ENCODE data around the gene PLEKHA3.
"Not testable (repeated sequence)": the region's sequence is repeated elsewhere in the genome, so short reads cannot be mapped to it uniquely, and the experiment has no call there.

PLEKHA3 gene

DNA sequence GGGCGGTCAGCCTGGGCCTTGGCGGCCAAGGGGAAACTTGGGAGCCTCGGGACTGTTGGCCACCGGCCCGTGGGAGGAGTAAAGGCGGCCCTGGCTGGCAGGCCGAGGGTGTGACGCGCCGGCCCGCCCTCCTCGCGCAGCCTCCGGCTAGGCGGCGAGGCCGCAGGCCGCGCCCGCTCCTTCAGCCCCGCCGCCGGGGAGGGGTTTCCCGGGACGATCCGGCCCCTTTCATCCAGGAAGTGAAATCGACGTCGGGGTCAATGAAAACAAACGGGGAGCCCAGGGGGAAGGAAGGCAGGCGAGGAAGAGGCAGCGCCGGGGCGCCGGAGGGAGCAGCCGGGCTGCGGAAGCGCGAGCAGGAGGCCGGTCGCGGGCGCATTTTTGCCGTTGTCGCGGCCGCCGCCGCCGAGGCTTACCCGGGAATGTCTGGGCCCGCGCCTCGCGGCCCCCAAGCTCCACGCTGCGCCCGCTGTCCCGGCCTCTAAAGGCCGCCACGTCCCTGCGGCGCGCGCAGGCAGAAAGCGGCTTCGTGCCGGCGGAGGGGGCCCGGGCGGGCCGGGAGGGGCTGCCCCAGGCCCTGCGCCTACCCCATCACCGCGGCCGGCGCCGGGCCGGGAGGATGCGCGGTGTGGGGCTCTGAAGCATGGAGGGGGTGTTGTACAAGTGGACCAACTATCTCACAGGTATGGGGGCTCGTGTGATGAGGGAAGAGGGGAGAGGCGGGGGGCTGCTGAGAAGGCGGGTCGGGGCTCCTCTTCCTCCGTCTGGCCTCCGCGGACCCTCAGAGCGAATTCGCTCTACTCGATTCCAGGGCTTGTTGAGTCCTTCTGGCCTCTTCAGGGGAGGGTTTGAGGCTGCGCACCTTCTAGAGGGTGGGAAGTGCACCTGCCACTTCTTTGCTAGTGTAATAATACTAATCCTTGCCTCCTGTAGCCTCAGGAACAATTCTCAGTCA lies at the start of gene PLEKHA3:
Gene PLEKHA3, plus strand, starts transcription at position 231 of the 955 bp plus-strand sequence. Its CDS starts 413 bp downstream, at position 644.
- DNase-seq: peak; percentile 65 to 70

DNA sequence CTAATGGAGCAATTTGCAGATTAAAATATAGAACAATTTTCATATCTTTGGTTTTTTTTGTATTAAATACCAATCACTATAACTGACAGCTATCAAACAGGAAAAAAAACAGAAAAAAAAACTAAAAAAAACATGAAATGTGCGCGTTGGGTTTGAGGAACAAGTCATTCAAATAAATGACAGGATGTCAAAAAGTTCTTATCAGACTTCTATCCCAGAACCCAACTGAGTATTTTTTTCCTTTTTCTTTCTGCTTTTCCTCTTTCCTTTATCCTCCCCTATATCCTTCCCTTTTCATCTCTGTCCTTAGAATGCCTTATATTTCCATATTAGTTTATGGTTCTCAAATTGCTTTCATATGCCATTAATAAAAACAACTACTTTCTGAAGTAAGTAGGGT lies 43.6 kb upstream of the PLEKHA3 start:
- DNase-seq: no peak

DNA sequence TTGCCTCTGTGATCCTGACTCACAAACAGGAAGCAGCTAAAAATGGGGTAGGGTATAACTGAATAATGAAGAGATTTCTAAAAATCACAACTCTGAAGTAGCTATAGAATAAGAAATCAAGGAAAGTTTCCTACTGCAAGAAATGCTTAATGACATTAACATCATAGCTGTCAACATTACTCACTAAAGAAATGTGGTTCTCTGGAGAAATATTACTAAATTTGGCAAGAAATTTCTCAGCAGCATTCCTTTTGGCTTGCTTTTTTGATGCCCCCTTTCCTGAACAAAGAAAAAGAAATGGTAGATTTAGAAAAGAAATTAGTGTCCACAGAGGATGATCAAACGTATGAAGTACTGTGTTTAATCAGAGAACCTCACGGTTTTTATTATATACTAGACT lies 38.8 kb upstream of the PLEKHA3 start:
- DNase-seq: no peak

DNA sequence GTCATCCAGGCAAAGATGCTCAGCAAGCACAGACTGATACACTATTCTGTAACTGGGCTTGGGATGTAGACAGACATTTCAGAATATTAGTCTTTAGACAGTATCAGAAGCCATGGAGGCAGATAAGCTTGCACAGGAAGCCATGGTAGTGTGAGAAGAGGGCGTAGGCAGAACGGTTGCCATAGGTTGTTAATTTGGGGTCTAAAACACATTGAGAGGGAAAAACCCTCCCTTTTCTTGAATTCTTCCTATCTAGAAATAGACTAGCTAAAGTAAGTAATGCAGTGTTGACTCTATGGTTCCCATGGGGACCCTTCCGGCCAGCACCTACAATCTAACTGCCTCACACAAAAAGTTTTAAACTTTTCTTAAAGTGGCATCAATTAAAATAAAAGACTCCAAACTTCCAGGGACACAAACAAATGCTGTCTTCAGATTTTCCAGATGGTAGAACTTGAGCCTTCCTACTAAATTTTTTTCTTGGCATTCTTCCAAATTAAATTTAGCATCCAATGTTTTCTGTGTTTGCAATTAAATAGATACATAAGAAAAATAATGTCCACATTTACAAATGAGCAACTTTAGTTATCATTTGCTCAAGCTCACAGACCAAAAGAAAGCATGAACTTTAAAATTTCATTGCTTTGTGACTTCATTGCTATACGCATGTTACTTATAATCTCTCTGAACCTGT lies 31.1 kb upstream of the PLEKHA3 start:
- no peak for DNase-seq

DNA sequence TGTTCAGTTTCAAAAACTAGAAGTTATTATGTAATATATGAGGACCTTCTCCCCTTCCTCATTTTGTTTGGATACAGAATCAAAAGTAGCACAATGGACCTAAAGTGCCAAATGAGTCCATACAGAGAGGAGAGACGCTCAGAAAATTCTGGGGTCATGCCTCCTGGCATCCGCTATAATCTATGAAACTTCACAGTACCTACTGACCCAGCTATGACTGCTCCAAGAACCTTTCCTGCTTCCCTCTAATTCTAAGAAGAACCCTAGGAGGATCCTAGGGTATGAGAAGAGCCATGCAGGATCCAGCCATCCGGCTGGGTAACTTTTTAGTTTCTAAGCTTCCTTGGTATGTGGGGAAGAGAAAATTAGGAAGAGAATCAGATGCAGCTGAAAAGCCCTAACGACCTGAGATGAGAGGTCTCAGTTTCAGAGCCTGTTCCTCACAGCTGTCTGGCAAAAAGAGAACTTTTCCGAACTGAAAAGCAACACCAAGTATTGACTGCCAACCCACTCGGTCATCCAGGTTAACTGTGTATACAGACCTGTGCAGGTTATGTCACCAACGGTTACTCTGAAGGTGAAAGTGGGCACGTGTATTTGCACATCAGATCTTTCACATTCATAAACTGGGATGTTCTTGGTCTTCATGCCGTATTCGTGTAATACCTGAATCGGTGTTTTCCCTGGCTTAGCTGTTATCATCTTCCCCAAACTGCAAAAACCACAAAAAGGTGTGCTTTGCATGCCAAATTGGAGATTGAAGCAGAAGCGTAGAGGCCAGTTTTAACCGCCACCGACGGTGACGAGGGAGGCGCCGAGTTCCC lies 30.3 kb upstream of the PLEKHA3 start:
- peak in 1 of 2 donors; percentile 4 for DNase-seq

DNA sequence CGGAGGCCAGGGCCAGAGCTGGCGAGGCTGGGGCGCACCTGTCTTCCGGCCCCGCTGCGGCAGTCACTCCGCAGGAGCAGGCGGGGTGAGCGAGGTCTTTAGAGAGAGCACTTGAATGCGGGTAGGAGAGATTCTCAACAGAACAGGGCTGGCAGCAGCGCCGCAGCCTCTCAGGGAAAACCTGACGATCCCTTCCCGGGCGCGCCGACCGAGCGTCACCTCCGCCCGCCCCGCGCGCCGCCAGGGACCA lies 29.8 kb upstream of the PLEKHA3 start:
- no peak for DNase-seq

DNA sequence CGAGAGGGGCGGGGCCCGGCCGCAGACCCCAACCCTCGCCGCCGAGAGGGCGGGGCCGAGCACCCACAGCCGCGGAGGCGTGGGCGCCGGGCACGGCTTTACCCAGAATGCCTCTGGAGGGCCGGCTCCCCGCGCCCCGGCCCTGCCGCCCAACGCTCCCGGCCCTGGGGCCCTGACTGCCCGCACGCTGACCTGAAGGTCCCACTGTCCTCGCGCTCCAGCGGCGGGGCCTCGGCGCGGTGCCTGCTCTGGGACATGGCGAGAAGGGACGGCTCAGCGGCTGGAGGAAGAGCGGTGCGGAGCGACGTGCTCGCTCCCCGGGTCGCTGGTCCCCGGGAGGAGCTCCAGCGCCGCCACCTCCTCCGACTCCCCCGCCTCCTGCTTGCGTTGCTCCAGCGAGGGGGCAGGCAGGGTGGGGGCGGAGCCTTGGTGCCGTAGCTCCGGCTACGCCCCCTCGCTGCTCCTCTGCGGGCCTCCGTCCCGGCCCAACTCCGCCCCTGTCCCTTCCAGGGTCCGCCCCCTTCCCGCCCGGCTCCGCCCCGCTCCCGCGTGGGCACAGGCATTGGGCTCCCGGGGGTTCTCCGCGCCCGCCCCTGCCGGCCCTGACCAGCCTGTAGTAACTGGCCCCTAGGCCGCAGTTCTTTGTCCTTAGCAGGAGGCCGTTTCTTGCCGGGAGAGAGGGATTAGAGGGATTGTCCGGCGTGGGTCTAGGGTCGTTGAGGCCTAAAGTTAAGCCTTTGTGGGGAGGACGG lies 29.3 kb upstream of the PLEKHA3 start, which contains the start of the genes PJVK and PRKRA:
Gene PJVK, plus strand, starts transcription at position 605 of the 752 bp plus-strand sequence. CDS start 2,032 bp downstream, outside the sequence.
Gene PRKRA, minus strand, starts transcription at position 402 of the 752 bp plus-strand sequence. Its CDS starts 145 bp downstream, at position 257.
- DNase-seq: peak; percentile 95 to 96

DNA sequence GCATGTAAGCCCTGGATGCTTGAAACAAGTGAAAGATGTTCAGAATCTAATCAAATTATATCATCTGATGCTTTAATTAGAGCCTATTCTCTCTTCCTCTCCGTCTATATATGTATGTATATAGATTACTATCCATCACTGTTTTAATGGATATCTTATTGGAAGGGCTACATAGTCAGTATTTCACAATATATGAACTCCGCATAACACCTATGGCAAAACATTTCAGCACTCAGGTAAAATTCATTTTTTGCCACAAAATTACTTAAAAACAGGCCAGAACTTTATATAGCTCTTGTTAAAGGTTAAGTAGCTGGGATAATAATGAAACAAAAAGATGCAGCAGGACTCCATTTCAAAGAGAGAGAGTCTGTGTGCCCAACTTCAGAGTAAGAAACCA lies 27.9 kb upstream of the PLEKHA3 start:
- DNase-seq: no peak

DNA sequence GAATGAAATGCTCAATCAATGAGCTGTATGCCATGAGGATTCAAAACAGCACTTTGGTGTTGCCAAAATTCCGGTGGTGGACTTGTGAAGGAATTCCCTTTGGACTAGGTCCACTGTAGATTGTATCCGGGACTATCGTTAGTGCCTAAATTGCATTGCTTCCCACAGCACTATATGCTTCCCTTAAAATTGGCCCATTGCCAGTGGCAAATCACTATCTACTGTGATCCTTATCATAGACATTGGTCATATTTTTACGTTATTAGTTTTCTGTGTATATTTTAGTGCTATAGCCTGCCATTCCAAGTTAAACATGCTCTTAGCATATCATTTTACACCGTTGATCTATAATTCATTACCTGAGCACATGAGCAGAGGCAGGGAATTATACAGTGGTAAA lies 27.4 kb upstream of the PLEKHA3 start:
- DNase-seq: no peak

DNA sequence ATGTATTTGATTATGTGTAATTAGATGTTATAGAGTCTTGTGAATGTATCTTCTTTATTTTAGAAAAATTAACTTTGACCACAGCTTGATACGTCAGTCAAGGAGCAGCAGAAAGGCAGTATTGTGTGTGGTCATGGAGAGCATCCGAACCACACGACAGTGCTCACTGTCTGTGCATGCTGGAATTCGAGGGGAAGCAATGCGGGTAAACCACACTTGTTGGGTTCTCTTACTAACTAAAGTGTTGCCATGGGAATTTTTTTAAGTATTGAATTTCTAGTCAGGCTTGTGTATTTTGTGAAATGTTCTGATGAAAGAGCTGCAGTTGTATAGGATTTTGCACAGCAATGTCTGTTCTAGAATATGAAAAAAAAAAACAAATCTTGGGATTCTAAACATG lies 24.3 kb upstream of the PLEKHA3 start:
- no peak for DNase-seq

DNA sequence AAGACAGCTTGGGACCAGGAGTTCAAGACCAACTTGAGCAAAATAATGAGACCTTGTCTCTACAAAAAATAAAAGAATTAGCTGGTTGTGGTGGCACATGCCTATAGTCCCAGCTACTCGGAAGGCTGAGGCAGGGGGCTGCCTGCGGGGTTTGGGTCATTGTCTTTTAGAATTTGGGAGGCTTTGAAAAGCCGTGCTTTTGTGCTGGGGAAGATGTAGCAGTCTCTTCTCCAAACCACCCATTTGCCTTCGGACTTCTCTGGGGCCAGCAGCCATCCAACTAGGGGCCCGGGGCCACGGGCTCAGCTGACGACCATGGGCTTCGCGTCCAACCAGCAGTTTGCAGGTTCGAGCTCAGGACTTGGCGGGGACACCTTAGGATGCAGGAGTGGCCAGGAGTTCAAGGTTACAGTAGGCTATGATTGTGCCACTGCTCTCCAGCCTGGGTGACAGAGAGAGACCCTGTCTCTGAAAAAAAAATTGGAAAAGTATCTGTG lies 22.8 kb upstream of the PLEKHA3 start:
- no peak for DNase-seq

DNA sequence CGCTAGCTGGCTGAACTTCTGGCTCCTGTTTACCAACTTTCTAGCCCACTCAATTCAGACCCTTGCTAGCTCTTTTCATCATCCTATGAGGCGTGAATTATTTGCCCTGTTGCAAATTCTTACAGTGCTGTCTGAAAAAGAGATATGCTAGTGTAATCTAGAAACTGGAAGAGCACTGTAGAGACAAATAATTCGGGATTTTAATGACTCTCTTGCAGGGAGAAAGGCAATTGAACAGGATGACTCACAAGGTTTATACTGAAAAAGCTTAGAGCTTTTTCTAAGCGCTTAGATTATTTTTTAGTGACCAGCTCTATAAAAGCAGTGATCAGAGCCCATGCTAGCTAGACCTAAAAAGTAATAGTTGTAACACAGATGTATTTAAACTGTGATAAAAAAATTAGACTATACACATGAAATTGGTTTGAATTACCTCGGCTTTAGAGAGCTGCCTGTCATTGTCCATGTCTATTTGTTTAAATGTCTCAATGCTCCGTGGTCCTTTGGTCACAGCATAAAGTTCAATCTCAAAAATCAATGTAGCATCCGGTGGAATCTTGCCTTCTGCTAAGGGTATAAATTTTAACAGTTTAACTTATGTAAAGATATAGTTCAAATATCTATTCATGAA lies 10.9 kb upstream of the PLEKHA3 start:
- DNase-seq: no peak

DNA sequence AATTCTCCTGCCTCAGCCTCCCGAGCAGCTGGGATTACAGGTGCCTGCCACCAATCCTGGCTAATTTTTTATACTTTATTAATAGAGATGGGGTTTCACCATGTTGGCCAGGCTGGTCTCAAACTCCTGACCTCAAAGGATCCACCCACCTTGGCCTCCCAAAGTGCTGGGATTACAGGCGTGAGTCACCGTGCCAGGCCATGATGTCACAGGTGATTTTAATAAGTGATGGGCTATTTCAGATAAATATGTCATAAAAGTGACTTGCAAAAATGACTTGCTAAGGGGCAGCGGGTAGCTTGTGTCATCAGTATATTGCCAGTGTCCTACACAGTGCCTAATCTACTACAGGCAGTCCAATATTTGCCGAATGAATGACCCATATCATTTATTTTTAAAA lies 8.9 kb upstream of the PLEKHA3 start:
- not testable (repeated sequence) for DNase-seq

DNA sequence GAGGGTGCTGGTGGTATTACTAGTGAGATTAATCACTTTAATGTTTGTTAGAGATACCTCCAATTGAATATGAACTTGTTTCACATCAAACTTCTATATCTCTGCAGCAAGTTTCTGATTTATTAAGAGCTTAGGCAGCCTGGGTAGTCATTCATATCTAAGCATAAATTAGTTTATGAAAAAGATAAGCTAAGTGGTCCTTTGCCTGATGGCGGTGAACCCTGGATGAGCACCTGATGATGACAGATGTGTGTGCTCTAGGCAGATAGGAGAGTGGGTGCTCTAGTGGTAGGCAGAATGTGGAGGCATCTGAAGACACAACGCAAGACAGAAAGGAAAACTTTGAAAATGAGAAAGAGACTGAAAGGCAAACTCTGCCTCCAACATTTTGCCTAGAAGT lies 6.9 kb upstream of the PLEKHA3 start:
- no peak for DNase-seq

DNA sequence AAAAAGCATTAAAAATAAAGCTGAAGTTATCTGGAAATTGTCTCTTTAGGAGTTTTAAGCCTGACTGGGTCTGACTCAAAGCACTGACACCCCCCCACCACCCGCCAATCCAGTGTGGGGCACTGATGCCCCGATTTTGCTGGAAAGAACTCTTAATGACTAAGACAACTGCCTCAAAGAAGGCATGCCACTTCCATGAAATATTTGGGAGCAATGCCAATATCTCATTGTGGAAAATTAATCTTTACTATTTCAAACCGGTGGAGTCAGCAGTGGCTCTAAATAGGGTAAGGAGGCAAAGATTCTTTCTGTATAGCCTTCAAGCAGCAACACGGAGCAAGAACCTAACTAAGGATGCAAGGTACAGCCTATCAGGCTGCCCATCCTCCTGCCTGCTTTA lies 6.3 kb upstream of the PLEKHA3 start:
- no peak for DNase-seq

DNA sequence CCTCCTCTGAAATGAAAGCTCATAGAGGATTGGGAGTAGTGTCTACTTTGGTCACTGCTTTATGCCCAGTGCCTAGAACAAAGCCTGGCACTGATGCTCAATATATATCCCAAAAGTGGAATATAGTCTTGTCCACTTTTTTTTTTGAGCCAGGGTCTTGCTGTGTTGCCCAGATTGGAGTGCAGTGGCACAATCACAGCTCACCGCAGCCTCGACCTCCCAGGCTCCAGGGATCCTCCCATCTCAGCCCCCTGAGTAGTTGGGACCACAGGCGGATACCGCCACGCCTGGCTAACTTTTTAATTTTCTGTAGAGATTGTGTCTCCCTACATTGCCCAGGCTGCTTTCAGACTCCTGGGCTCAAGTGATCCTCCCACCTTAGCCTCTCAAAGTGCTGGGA lies 5.7 kb upstream of the PLEKHA3 start:
- DNase-seq: no peak

DNA sequence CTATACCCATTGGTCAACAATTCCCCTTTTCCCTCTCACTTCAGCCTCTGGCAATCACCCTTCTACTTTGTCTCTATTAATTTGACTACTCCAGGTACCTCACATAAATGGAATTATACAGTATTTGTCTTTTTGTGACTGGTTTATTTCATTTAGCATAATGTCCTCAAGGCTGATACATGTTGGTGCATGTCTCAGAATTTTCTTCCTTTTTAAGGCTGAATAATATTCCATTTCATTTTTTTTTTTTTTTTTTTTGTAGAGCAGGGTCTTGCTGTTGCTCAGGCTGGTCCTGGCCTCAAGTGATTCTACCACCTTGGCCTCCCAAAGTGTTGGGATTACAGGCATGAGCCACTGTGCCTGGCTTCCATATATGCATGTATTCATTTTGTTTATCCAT lies 3.8 kb upstream of the PLEKHA3 start:
- DNase-seq: no peak

DNA sequence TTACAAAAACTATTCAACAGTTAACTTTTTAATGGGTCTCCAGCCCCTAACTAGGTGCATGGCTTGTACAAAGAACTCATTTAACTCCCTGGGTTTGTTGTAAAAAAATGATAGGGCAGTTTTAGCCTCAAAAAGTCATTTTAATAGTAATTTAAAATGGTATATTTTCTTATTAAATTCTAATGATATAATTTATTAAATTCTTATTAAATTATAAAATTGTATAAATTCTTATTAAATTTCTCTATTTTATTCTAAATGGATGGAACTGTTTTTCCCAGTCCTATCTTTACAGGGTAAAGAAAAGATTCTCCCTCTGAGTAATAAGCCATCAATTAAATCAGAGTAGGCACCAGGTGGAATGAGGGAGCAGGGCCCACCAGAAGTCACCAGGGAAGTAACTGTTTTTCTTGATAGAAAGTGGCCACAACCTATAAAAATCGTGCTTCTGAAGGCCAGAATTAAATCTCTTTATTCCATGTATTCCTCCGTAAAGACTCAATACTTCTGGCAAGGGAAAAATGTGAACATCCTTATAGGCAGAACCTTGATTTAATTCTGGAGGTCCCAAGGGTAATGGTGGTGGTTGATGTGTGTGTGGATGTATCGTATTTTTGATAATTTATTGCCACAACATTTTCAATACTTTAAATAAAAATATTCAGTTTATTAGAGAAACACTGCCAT lies 2.7 kb upstream of the PLEKHA3 start:
- no peak for DNase-seq

DNA sequence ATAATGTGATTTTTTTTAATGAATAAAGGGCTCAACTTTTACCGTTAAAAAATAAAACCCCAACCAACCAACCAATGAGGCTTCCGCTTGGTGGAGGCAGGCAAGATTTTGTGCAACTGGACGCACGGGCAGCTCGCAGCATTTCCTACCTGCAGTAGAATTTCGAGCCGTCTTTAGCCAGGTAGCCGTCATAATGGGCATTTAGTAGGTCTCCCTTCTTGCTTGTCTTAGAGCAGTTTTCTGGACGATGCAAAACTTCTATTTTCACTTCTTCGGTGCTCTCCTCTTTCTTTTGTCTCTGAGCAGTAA lies 2.2 kb upstream of the PLEKHA3 start:
- no peak for DNase-seq

DNA sequence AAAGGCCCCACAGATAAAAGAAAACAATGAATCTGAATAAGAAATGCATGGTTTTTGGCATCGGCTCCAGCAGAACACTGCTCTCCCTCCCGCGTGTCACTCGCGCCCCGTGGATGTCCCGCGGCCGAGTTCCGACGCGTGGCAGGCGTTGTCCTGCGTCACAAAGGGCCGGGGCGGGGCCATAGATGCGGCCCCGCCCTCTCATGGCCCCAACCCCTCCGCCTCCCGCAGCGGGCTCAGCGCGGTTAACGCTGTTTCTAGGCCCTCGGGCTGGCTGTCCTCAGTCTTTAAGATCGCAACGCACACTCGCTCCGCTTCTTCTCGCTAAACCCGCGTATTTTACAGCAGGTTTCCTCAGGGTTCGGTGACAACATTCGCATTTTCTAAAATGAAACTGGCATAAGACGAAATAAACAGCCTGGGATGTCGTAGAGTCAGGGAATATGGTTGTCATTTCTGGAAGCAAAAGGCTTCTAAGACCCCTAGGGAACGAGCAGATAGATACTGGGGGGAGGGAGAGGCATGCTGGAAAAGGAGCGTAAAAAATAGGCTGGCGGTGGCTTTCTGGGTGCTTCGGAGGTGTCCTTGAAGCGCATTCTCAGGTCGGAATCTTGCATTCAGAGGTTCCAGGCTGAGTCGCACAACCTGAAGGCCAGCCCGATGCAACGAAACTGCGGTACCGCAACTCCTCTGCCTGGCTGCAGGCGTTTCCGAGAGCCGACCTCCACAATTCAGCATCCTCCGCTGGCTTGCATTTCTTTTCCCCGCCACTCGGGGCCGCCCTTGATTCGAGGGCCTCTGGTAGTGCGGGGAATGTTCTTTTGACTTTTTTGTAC lies 1.6 kb upstream of the PLEKHA3 start, which contains the start of gene FKBP7:
Gene FKBP7, minus strand, starts transcription at position 162 of the 836 bp plus-strand sequence. Its CDS starts 101 bp downstream, at position 61.
- DNase-seq: peak; percentile 67 to 74

Data from stimulated activated CD4-positive, alpha-beta T cell treated with anti-CD3 and anti-CD28 coated beads, Interleukin-2, amount 100 ng/mL, for 48 hours (primary cell).